LNCAP (cell line): ENCODE results near the gene NLGN1.

Source experiments
- TF ChIP-seq, protein P1 (sequence below): fragments of 450-650 bp; IDR thresholded peaks from 2 replicates; pipeline ENCODE4 v1.5.1; 2017; ENCODE audit warnings: mild to moderate bottlenecking

The NLGN1 gene

DNA sequence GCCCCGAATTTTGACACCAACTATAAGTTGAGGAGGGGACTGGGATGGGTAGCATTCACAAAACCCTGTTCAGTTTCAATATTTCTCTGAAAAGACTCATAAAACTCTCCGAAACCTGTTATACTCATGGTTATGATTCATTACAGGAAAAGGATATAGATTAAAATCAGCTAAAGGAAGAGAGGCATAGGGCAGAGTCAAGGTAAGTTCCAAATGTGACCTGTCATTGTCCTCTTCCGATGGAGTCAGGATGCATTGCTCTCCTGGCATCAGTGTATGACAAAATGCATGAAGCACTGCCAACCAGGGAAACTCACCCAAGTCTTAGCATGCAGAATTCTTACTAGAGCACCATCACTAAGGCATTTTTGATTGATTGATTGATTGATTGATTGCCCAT, 936.6 kb downstream of the NLGN1 start:
- TF ChIP-seq, protein P1, sequence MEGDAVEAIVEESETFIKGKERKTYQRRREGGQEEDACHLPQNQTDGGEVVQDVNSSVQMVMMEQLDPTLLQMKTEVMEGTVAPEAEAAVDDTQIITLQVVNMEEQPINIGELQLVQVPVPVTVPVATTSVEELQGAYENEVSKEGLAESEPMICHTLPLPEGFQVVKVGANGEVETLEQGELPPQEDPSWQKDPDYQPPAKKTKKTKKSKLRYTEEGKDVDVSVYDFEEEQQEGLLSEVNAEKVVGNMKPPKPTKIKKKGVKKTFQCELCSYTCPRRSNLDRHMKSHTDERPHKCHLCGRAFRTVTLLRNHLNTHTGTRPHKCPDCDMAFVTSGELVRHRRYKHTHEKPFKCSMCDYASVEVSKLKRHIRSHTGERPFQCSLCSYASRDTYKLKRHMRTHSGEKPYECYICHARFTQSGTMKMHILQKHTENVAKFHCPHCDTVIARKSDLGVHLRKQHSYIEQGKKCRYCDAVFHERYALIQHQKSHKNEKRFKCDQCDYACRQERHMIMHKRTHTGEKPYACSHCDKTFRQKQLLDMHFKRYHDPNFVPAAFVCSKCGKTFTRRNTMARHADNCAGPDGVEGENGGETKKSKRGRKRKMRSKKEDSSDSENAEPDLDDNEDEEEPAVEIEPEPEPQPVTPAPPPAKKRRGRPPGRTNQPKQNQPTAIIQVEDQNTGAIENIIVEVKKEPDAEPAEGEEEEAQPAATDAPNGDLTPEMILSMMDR: no peak

DNA sequence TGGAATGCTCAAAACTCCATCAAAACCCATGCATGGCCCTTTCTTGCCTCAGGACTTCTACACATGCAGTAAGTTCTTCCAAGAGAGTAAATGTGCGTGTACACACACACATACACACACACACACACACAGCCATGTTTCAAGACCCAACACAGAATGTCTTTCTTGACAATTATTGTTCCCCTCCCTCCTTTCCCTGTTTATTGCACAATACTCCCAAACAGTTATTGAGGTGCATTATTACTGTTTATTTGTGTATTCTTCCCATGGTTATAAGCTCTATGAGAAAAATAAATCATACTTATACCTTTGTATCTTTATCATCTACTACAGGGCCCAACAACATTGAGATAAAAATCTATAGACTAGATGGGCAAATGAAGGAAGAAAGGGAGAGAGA, 937.8 kb downstream of the NLGN1 start:
- TF ChIP-seq, protein P1: no peak

DNA sequence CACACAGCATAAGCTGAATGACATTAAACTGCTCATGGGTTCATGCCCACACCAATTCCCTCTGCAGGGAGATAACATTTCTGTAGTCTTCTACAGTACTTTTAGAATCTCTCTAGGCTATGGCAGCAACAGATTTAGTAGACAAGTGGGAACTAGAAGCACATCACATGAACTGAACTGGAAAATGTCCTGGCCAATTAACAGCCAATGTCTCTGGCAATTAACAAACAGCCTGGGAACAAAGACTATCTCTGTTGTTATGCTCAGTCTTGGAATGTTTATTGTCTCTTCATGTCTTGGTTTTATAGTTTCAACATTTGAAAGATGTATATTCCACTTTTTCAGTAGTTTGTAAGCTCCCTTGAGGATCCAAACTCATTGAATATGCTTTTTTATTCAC, 938.4 kb downstream of the NLGN1 start:
- TF ChIP-seq, protein P1: no peak
